Mesenchymal stem cell (in vitro differentiated cells and primary cell): Measurements from ENCODE around the gene CCDC127.
"Not testable (repeated sequence)": the region's sequence is repeated elsewhere in the genome, so short reads cannot be mapped to it uniquely, and the experiment has no call there.

Experiments
- DNase-seq: peaks from one replicate; pipeline ENCODE4 v3.0.0-alpha.2; 2013
- H2AFZ ChIP-seq: one replicate; pipeline ENCODE4 v1.6.1; 2013; ENCODE audit warnings: low read depth, mild to moderate bottlenecking, control low read depth, inconsistent platforms, low read length, moderate library complexity
- H2AK5ac ChIP-seq: 2 replicates; pipeline ENCODE4 v1.6.1; 2013; ENCODE audit warnings: low read length, moderate library complexity, mild to moderate bottlenecking, inconsistent platforms; ENCODE audit not compliant: severe bottlenecking
- H2BK120ac ChIP-seq: one replicate; pipeline ENCODE4 v1.6.1; 2013; ENCODE audit warnings: low read depth, mild to moderate bottlenecking, inconsistent platforms, low read length, moderate library complexity
- H2BK12ac ChIP-seq, 2 experiments: one replicate each; pipeline ENCODE4 v1.6.1; 2013; ENCODE audit warnings: inconsistent platforms in 2 of 2, low read length in 2 of 2, mild to moderate bottlenecking in 2 of 2, moderate library complexity in 2 of 2, control low read depth in 1 of 2
- H2BK15ac ChIP-seq: one replicate; pipeline ENCODE4 v1.6.1; 2013; ENCODE audit warnings: mild to moderate bottlenecking, low read depth, inconsistent platforms; ENCODE audit not compliant: poor library complexity, severe bottlenecking
- H2BK5ac ChIP-seq: 2 replicates; pipeline ENCODE4 v1.6.1; 2013; ENCODE audit warnings: low read depth, mild to moderate bottlenecking, low read length, control low read depth, inconsistent platforms; ENCODE audit not compliant: poor library complexity, severe bottlenecking
- H3K14ac ChIP-seq, 2 experiments: one replicate each; pipeline ENCODE4 v1.6.1; 2013; ENCODE audit warnings: inconsistent platforms in 2 of 2, low read length in 2 of 2, control low read depth in 1 of 2, mild to moderate bottlenecking in 1 of 2, moderate library complexity in 1 of 2
- H3K18ac ChIP-seq, 2 experiments: one replicate each; pipeline ENCODE4 v1.6.1; 2013; ENCODE audit warnings: inconsistent platforms in 2 of 2, low read length in 2 of 2, control low read depth in 1 of 2, low read depth in 1 of 2, mild to moderate bottlenecking in 1 of 2
- H3K23ac ChIP-seq, 2 experiments: one replicate each; pipeline ENCODE4 v1.6.1; 2013; ENCODE audit warnings: inconsistent platforms in 2 of 2, low read length in 2 of 2, mild to moderate bottlenecking in 2 of 2, moderate library complexity in 2 of 2, control low read depth in 1 of 2
- H3K27ac ChIP-seq: 2 replicates; pipeline ENCODE4 v1.5.1; 2013; ENCODE audit warnings: mild to moderate bottlenecking, moderate library complexity, low read length, control low read depth, inconsistent platforms; ENCODE audit not compliant: poor library complexity, severe bottlenecking
- H3K27me3 ChIP-seq, 2 experiments: 2 replicates each; pipeline versions ENCODE4 v1.6.1 to v1.7.0; 2013; ENCODE audit warnings: low read length in 2 of 2, mild to moderate bottlenecking in 2 of 2, moderate library complexity in 2 of 2, control low read depth in 1 of 2, inconsistent platforms in 1 of 2; ENCODE audit not compliant: control insufficient read depth in 1 of 2, insufficient read depth in 1 of 2
- H3K36me3 ChIP-seq, 2 experiments: 2 replicates each; pipeline versions ENCODE4 v1.6.1 to v1.7.0; 2013; ENCODE audit warnings: low read length in 2 of 2, control low read depth in 1 of 2, inconsistent platforms in 1 of 2, low read depth in 1 of 2, mild to moderate bottlenecking in 1 of 2; ENCODE audit not compliant: insufficient read depth in 2 of 2, control insufficient read depth in 1 of 2
- H3K4ac ChIP-seq, 2 experiments: one replicate each; pipeline ENCODE4 v1.6.1; 2013; ENCODE audit warnings: inconsistent platforms in 2 of 2, low read length in 2 of 2, mild to moderate bottlenecking in 2 of 2, moderate library complexity in 2 of 2, control low read depth in 1 of 2, low read depth in 1 of 2
- H3K4me1 ChIP-seq: 2 replicates; pipeline ENCODE4 v1.6.1; 2013; ENCODE audit warnings: low read depth, low read length, control low read depth; ENCODE audit not compliant: control insufficient read depth, insufficient read depth
- H3K4me2 ChIP-seq: 2 replicates; pipeline ENCODE4 v1.6.1; 2013; ENCODE audit warnings: low read length, mild to moderate bottlenecking, inconsistent platforms; ENCODE audit not compliant: poor library complexity, severe bottlenecking
- H3K4me3 ChIP-seq, 2 experiments: 2 replicates each; pipeline versions ENCODE4 v1.5.1 to v1.7.0; 2013; ENCODE audit warnings: low read length in 2 of 2, mild to moderate bottlenecking in 2 of 2, control low read depth in 1 of 2, low read depth in 1 of 2; ENCODE audit not compliant: insufficient read depth in 1 of 2
- H3K79me1 ChIP-seq: replicated peaks from 2 replicates; pipeline ENCODE4 v1.6.1; 2013; ENCODE audit warnings: mild to moderate bottlenecking, control low read depth, low read length, inconsistent platforms; ENCODE audit not compliant: poor library complexity, severe bottlenecking
- H3K9ac ChIP-seq: 2 replicates; pipeline ENCODE4 v1.7.0; 2013; ENCODE audit warnings: mild to moderate bottlenecking, low read length, moderate library complexity
- H3K9me3 ChIP-seq: 2 replicates; pipeline ENCODE4 v1.7.0; 2013; ENCODE audit warnings: mild to moderate bottlenecking, low read length; ENCODE audit not compliant: control insufficient read depth
- H4K8ac ChIP-seq: one replicate; pipeline ENCODE4 v1.6.1; 2013; ENCODE audit warnings: inconsistent platforms, mild to moderate bottlenecking, low read length, moderate library complexity
- H4K91ac ChIP-seq: one replicate; pipeline ENCODE4 v1.6.1; 2013; ENCODE audit warnings: mild to moderate bottlenecking, low read length, inconsistent platforms
- WGBS: methylation state at CpG from one replicate; pipeline ENCODE4 v1.1.7; 2013; ENCODE audit warnings: mixed read lengths; 5-methylcytosine and 5-hydroxymethylcytosine counted together

CCDC127 gene

DNA sequence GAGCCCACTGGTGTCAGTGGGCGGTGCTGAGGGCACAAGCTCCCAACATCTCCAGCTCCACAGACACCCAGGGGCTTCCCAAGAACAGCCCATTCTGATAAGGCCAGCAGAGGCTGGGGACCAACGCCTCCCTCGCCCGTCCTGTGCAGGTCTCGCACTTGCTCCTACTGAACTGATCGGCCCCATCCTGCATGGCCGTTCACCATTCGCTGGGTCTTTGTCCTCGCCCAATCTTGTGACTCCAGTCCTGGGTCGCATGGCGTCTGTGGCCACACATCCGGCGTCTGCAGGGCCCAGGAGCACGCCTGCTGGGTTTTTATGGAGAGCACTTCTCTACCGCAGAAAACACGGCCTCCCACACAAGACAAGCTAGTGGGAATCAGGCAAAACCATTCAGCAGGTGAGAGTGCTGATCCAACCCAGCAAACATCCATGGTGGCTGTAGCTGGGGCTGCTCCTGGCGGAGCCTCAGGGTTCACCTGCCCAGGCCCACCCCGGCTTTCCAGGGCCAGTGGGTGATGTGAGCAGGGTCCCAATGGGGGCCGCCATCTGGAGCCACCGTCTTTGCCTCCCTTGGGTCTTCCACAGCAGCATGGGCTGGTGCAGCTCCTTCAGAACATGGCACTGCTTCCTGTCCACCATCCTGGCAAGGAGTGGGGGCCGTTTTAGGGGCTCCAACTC, 19.3 kb downstream of the CCDC127 start:
- H2BK120ac ChIP-seq, result no peak overlapping the region
- no peak overlapping the region for H3K9ac ChIP-seq
- H2BK5ac ChIP-seq, result no peak overlapping the region
- no peak overlapping the region for H2AK5ac ChIP-seq
- DNase-seq, result no peak
- H3K27ac ChIP-seq, result no peak overlapping the region
- H2BK15ac ChIP-seq, result no peak overlapping the region
- H4K8ac ChIP-seq, result no peak overlapping the region
- H2BK12ac ChIP-seq, result no peak overlapping the region
- no peaks in the 10 kb centered on the region for H3K9me3 ChIP-seq
- H3K4ac ChIP-seq, result no peak overlapping the region
- H3K36me3 ChIP-seq, result peaks cover 22 to 50% of the 10 kb centered on the region in 2 experiments
- H3K4me3 ChIP-seq, result no peak overlapping the region
- H3K14ac ChIP-seq, result no peak overlapping the region
- H3K4me2 ChIP-seq, result no peak overlapping the region
- no peak overlapping the region for H3K23ac ChIP-seq
- no peak overlapping the region for H2AFZ ChIP-seq
- 97% methylated on average over 21 of the region's 21 CpGs for WGBS
- peaks cover 44% of the 10 kb centered on the region for H3K79me1 ChIP-seq
- H4K91ac ChIP-seq, result no peak overlapping the region
- H3K27me3 ChIP-seq, result peaks cover 0 to 3% of the 10 kb centered on the region in 2 experiments
- peaks cover 1% of the 10 kb centered on the region for H3K4me1 ChIP-seq
- H3K18ac ChIP-seq, result no peak overlapping the region

GRCh38 chr5:197892-198489, 20.0 kb downstream of the CCDC127 start:
- Histone ChIP-seq H3K4me2 (no peak overlapping the region), H2BK120ac (no peak overlapping the region), H2BK15ac (no peak overlapping the region), H3K4me1 (peaks cover 1% of the 10 kb centered on the region), H3K27me3 (peaks cover 0 to 3% of the 10 kb centered on the region in 2 experiments), H3K4ac (no peak overlapping the region), H3K9me3 (no peaks in the 10 kb centered on the region), H3K14ac (no peak overlapping the region), H3K79me1 (peaks cover 41% of the 10 kb centered on the region), H2AK5ac (no peak overlapping the region), H2BK12ac (no peak overlapping the region), H4K91ac (no peak overlapping the region), H2BK5ac (no peak overlapping the region), H4K8ac (no peak overlapping the region), H3K23ac (no peak overlapping the region), H2AFZ (no peak overlapping the region), H3K18ac (no peak overlapping the region), H3K36me3 (peaks cover 16 to 43% of the 10 kb centered on the region in 2 experiments), H3K27ac (no peak overlapping the region), H3K9ac (no peak overlapping the region), H3K4me3 (no peak overlapping the region)
- WGBS, result 97% methylated on average over 10 of the region's 12 CpGs
- no peak for DNase-seq

DNA sequence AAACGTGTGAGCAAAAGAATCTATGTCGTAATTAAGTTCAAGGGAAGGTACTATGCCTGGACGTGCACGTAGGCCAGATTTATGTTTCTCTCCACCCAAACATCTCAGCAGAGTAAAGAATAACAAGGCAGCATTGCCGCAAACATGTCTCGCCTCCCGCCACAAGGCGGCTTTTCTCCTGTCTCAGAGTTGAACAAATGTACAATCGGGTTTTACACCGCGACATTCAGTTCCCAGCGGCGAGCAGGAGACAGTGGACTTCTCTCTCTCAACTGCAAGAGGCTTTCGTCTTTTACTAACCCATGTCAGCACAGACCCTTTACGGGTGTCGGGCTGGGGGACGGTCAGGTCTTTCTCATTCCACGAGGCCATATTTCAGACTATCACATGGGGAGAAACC, 20.9 kb downstream of the CCDC127 start:
- not testable (repeated sequence) for H3K9ac ChIP-seq, H2BK12ac ChIP-seq, H2AFZ ChIP-seq, H2BK15ac ChIP-seq, H3K27ac ChIP-seq, H3K4me2 ChIP-seq, H3K23ac ChIP-seq, H2BK120ac ChIP-seq, H2AK5ac ChIP-seq, H4K91ac ChIP-seq, H3K18ac ChIP-seq, H2BK5ac ChIP-seq, H4K8ac ChIP-seq, H3K14ac ChIP-seq, DNase-seq, H3K4ac ChIP-seq, H3K9me3 ChIP-seq, H3K27me3 ChIP-seq, H3K4me1 ChIP-seq, H3K4me3 ChIP-seq
- H3K36me3 ChIP-seq, result peaks cover 16 to 38% of the 10 kb centered on the region in 2 experiments
- H3K79me1 ChIP-seq, result peaks cover 35% of the 10 kb centered on the region
- WGBS, result 65% methylated on average over 18 of the region's 18 CpGs

DNA sequence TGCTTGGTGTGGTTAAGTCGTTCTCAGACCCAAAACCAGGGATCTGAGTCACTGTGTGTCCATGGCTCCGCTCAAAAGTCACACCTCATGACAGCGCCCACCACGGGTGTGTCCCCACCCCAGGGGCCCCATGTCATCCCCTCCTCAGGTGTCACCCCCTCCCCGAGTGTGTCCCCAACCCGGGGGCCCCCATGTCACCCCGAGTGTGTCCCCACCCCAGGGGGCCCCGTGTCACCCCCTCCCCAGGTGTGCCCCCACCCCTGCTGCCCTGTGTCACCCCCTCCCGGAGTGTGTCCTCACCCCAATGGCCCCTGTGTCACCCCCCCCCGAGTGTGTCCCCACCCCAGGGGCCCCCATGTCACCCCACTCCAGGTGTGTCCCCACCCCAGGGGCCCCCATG, 21.6 kb downstream of the CCDC127 start:
- H3K36me3 ChIP-seq, result peaks cover 11 to 41% of the 10 kb centered on the region in 2 experiments
- no peak overlapping the region for H4K8ac ChIP-seq
- H3K4me1 ChIP-seq, result peaks cover 1% of the 10 kb centered on the region
- no peak overlapping the region for H3K4me2 ChIP-seq
- H3K9ac ChIP-seq, result no peak overlapping the region
- H2AK5ac ChIP-seq, result no peak overlapping the region
- H3K23ac ChIP-seq, result no peak overlapping the region
- no peak overlapping the region for H3K14ac ChIP-seq
- H2AFZ ChIP-seq, result no peak overlapping the region
- DNase-seq, result no peak
- no peak overlapping the region for H4K91ac ChIP-seq
- H3K27me3 ChIP-seq, result peaks cover 0 to 16% of the 10 kb centered on the region in 2 experiments
- H2BK5ac ChIP-seq, result no peak overlapping the region
- no peak overlapping the region for H3K4me3 ChIP-seq
- H3K4ac ChIP-seq, result no peak overlapping the region
- no peaks in the 10 kb centered on the region for H3K9me3 ChIP-seq
- H3K27ac ChIP-seq, result no peak overlapping the region
- H2BK12ac ChIP-seq, result no peak overlapping the region
- peaks cover 29% of the 10 kb centered on the region for H3K79me1 ChIP-seq
- 98% methylated on average over 6 of the region's 10 CpGs for WGBS
- no peak overlapping the region for H2BK120ac ChIP-seq
- H3K18ac ChIP-seq, result no peak overlapping the region
- H2BK15ac ChIP-seq, result no peak overlapping the region
